GM15510 (cell line): ENCODE data around the gene PDLIM5.

Experiments
- POLR2A ChIP-seq: IDR thresholded peaks from 3 replicates; pipeline ENCODE4 v1.6.1; 2011; ENCODE audit warnings: borderline replicate concordance; ENCODE audit not compliant: insufficient read length; ENCODE audit errors: extremely low read depth

Gene PDLIM5

DNA sequence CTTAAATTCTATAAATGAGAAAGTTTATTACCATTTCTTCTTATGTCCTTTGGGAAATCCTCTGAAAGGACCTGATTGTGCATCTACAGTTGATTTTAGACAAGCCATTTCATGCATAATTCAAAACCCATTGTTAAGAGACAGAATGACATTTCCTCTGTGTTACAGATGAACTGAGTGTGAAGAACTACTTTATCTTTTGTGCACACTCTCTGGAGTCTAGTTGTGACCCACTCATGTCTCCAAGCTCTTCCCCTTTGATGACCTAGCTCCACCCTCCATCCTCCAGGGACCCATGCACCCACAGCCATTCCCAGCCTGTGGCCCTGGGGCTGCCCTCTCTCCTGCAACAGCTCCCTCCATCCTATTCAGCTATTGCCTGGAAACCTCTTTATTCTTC, 248.6 kb downstream of the PDLIM5 start:
- TF ChIP-seq POLR2A: no peak

DNA sequence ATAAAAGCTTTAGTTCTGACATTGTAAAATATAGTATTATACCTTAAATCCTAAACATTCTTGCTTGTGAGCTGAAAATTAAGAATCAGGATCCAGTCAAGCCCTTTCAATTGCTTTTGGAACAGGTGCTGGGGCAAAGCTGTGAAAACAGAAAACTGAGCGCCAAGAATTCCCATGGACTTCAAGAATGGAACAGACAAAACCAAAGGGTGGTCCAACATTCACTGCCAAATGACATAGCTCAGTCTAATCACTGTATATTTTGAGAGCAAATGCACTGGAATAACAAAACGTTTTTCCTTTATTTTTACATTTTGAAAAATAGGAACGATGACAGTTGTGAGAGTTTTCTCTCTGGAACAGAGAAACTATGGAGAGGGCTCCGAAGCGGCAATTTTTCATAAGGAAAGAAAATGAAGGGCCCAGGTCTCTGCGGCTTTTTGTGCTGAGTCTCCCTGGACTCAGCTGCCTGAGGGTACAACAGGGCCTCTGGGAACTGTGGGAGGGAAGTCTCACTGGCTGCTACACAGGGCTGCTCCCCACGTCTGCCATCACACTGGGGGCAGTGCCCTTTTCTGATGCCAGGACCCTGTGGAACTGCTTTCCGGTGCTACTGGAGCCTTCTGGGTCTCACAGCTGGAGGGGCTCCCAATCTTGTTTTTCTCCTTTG, 250.0 kb downstream of the PDLIM5 start:
- TF ChIP-seq POLR2A: no peak

DNA sequence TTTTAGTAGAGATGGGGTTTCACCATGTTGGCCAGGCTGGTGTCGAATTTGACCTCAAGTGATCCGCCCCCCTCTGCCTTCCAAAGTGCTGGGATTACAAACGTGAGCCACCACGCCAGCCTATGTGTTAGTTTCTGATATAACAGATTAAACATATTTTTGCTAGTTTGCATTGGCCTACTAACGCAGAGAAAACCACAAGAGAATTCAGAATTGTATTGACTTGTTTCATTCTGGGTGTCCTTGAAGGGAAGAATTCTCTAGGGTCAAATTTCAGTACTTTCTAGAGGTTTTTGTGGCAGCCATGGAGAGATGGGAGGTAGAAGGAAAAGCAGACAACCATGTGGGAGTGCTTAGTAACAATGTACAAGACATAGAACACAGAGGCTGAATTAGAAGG, 259.9 kb downstream of the PDLIM5 start:
- no peak for TF ChIP-seq POLR2A

DNA sequence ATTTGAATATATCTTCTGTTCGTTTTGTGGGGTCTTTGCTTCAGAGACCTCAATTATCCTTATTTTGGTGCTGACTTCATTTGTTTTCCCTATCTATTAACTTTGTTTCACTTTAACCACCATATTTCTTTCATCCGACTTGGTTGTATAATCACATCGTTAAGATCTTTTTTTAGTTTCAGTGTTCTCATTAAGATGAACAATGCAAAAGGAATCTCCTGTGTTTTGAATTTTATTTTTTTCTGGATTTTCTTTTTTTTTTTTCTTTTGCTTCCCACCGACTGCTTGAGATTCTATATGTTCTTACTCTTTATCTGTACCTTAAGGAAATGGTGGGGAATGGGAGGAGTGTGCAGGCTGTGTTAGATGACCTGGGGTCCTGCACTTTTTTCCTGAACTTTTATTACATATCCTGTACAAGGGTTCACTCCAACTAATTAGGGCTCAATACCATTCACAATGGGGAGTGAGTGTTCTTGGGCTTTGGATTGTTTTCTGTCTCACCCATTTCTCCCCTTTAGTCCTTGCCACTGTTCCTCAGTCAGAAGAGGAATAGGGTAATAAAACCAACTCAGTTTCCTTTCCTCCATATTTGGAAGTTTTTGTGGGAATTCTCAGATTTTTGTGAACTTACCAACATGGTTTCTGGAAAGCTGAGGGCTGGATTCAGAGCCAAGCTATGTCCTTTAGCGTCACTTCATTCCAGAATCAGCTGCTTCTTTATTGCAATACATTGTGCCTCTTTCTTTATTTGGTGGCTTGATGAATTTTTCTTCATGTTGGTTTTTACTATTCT, 262.8 kb downstream of the PDLIM5 start:
- TF ChIP-seq POLR2A: no peak

DNA sequence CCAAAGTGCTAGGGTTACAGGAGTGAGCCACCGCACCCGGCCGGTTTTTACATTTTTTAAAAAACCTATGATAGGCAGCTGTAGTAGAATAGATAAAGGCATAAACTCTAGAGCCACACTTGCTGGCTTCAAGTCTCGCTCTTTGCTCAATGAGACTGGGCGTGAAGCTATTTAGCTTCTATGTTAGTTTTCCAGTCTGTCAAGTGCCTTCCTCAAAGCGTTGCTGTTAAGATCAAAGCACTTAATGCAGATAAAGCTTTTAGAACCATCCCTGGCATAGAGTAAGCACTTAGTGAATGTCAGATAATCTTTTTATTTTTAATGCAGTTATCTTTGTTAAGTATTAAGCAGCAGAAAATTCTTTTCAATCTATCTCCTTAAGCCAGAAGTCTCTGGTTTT, 264.0 kb downstream of the PDLIM5 start:
- no peak for TF ChIP-seq POLR2A
